H9 (cell line): ENCODE measurements around the gene ULK4. TPM values are rescaled to one million over a fixed set of nuclear protein-coding genes. Genes with fewer than 3 reads are reported as not detected.
"Not testable (repeated sequence)": the region's sequence is repeated elsewhere in the genome, so short reads cannot be mapped to it uniquely, and the experiment has no call there.

Experiments used
- DNase-seq: peaks from one replicate; pipeline ENCODE4 v3.0.0-alpha.2; 2017
- H2AFZ ChIP-seq: one replicate; pipeline ENCODE4 v1.6.1; 2013; ENCODE audit warnings: mild to moderate bottlenecking, low read length, control low read depth, moderate library complexity
- H2AK5ac ChIP-seq: 2 replicates; pipeline ENCODE4 v1.6.1; 2013; ENCODE audit warnings: low read length, control low read depth, mixed read lengths; ENCODE audit not compliant: insufficient read length
- H2BK120ac ChIP-seq: one replicate; pipeline ENCODE4 v1.6.1; 2013; ENCODE audit warnings: low read depth, mild to moderate bottlenecking, low read length, control low read depth, inconsistent platforms; ENCODE audit not compliant: poor library complexity, severe bottlenecking
- H2BK12ac ChIP-seq: 2 replicates; pipeline ENCODE4 v1.6.1; 2013; ENCODE audit warnings: low read length, control low read depth, mixed read lengths, low read depth; ENCODE audit not compliant: insufficient read length
- H2BK15ac ChIP-seq: 2 replicates; pipeline ENCODE4 v1.6.1; 2013; ENCODE audit warnings: low read depth, low read length, control low read depth
- H2BK20ac ChIP-seq: one replicate; pipeline ENCODE4 v1.6.1; 2013; ENCODE audit warnings: low read depth, mild to moderate bottlenecking, low read length, control low read depth, inconsistent platforms; ENCODE audit not compliant: poor library complexity, severe bottlenecking
- H2BK5ac ChIP-seq: 2 replicates; pipeline ENCODE4 v1.6.1; 2013; ENCODE audit warnings: low read length, control low read depth, mixed read lengths; ENCODE audit not compliant: insufficient read length
- H3K14ac ChIP-seq: 2 replicates; pipeline ENCODE4 v1.6.1; 2013; ENCODE audit warnings: low read length, control low read depth; ENCODE audit not compliant: insufficient read depth
- H3K18ac ChIP-seq: 2 replicates; pipeline ENCODE4 v1.6.1; 2013; ENCODE audit warnings: low read depth, mild to moderate bottlenecking, mixed read lengths, low read length, control low read depth; ENCODE audit not compliant: insufficient read length
- H3K23ac ChIP-seq: 2 replicates; pipeline ENCODE4 v1.6.1; 2013; ENCODE audit warnings: low read length, control low read depth, mixed read lengths, low read depth; ENCODE audit not compliant: insufficient read length
- H3K23me2 ChIP-seq: 2 replicates; pipeline ENCODE4 v1.6.1; 2013; ENCODE audit warnings: low read depth, mild to moderate bottlenecking, mixed read lengths, low read length, control low read depth; ENCODE audit not compliant: insufficient read length, poor library complexity, severe bottlenecking
- H3K27ac ChIP-seq: 2 replicates; pipeline ENCODE4 v1.5.1; 2013; ENCODE audit warnings: low read length, control low read depth, mixed read lengths, low read depth; ENCODE audit not compliant: insufficient read length
- H3K27me3 ChIP-seq: 2 replicates; pipeline ENCODE4 v1.6.1; 2013; ENCODE audit warnings: low read length, control low read depth, inconsistent platforms; ENCODE audit not compliant: insufficient read depth
- H3K4ac ChIP-seq: 2 replicates; pipeline ENCODE4 v1.6.1; 2013; ENCODE audit warnings: low read depth, mild to moderate bottlenecking, control low read depth, inconsistent platforms, low read length, moderate library complexity
- H3K4me1 ChIP-seq: 2 replicates; pipeline ENCODE4 v1.6.1; 2013; ENCODE audit warnings: low read length, control low read depth, inconsistent platforms; ENCODE audit not compliant: insufficient read depth
- H3K4me2 ChIP-seq: 2 replicates; pipeline ENCODE4 v1.6.1; 2013; ENCODE audit warnings: low read length, control low read depth, mixed read lengths; ENCODE audit not compliant: insufficient read length, insufficient read depth
- H3K56ac ChIP-seq: 2 replicates; pipeline ENCODE4 v1.6.1; 2013; ENCODE audit warnings: low read depth, mild to moderate bottlenecking, mixed read lengths, low read length, control low read depth; ENCODE audit not compliant: insufficient read length
- H3K79me1 ChIP-seq: 2 replicates; pipeline ENCODE4 v1.6.1; 2013; ENCODE audit warnings: low read depth, mild to moderate bottlenecking, moderate library complexity, low read length, control low read depth, inconsistent platforms; ENCODE audit not compliant: insufficient read depth, poor library complexity, severe bottlenecking
- H3K79me2 ChIP-seq: 2 replicates; pipeline ENCODE4 v1.6.1; 2013; ENCODE audit warnings: low read length, control low read depth, inconsistent platforms; ENCODE audit not compliant: insufficient read depth
- H3K9ac ChIP-seq: 2 replicates; pipeline ENCODE4 v1.6.1; 2013; ENCODE audit warnings: low read length, control low read depth, mixed read lengths; ENCODE audit not compliant: insufficient read length; ENCODE audit errors: extremely low read depth
- H3K9me3 ChIP-seq: one replicate; pipeline ENCODE4 v1.6.1; 2013; ENCODE audit warnings: low read depth, low read length, inconsistent platforms; ENCODE audit not compliant: control insufficient read depth
- H3T11ph ChIP-seq: one replicate; pipeline ENCODE4 v1.6.1; 2013; ENCODE audit warnings: mild to moderate bottlenecking, low read length, control low read depth, inconsistent platforms
- H4K20me1 ChIP-seq: one replicate; pipeline ENCODE4 v1.6.1; 2013; ENCODE audit not compliant: control insufficient read depth, insufficient read length, insufficient read depth
- H4K5ac ChIP-seq: 2 replicates; pipeline ENCODE4 v1.6.1; 2013; ENCODE audit warnings: low read depth, mild to moderate bottlenecking, mixed read lengths, low read length, control low read depth; ENCODE audit not compliant: insufficient read length
- H4K8ac ChIP-seq: replicated peaks from 2 replicates; pipeline ENCODE4 v1.6.1; 2013; ENCODE audit warnings: low read length, control low read depth, mixed read lengths, low read depth; ENCODE audit not compliant: insufficient read length
- H4K91ac ChIP-seq: 2 replicates; pipeline ENCODE4 v1.6.1; 2013; ENCODE audit warnings: low read depth, mild to moderate bottlenecking, moderate library complexity, mixed read lengths, low read length, control low read depth; ENCODE audit not compliant: insufficient read length
- H3K27ac Mint-ChIP-seq, 3 experiments: 2 replicates in 2 of 3; 3 replicates in 1 of 3; pipeline ENCODE4 v1.8.0; 2020 to 2021; ENCODE audit warnings: mixed read lengths in 3 of 3, mild to moderate bottlenecking in 1 of 3, moderate library complexity in 1 of 3
- H3K27me3 Mint-ChIP-seq: 2 replicates; pipeline ENCODE4 v1.8.0; 2021; ENCODE audit warnings: low read depth, mild to moderate bottlenecking, moderate library complexity, mixed read lengths
- H3K36me3 Mint-ChIP-seq, 3 experiments: 2 replicates in 2 of 3; 3 replicates in 1 of 3; pipeline ENCODE4 v1.8.0; 2020 to 2021; ENCODE audit warnings: low read depth in 3 of 3, mixed read lengths in 3 of 3; ENCODE audit not compliant: insufficient read depth in 1 of 3
- H3K4me1 Mint-ChIP-seq, 2 experiments: 2 replicates each; pipeline ENCODE4 v1.8.0; 2020; ENCODE audit warnings: mixed read lengths in 2 of 2
- H3K4me3 Mint-ChIP-seq, 2 experiments: 2 replicates in 1 of 2; 3 replicates in 1 of 2; pipeline ENCODE4 v1.8.0; 2020 to 2021; ENCODE audit warnings: mild to moderate bottlenecking in 2 of 2, mixed read lengths in 2 of 2, moderate library complexity in 1 of 2
- H3K9me3 Mint-ChIP-seq, 2 experiments: 2 replicates in 1 of 2; 3 replicates in 1 of 2; pipeline ENCODE4 v1.8.0; 2020; ENCODE audit warnings: mild to moderate bottlenecking in 2 of 2, mixed read lengths in 2 of 2, moderate library complexity in 1 of 2
- WGBS: extraction: QIAGEN DNeasy Blood & Tissue Kit; methylation state at CpG from one replicate; pipeline ENCODE4 v1.1.7; 2013; ENCODE audit warnings: missing lambda C conversion rate, low lambda C conversion rate, mixed read lengths; ENCODE audit not compliant: insufficient read length; ENCODE audit errors: extremely low coverage; 5-methylcytosine and 5-hydroxymethylcytosine counted together
- total RNA-seq: library from RNA; stranded (reverse); gene quantifications from 2 replicates; pipeline ENCODE4 v1.2.1, GENCODE V29; 2021
- TF ChIP-seq, protein P1 (sequence below): fragments of 200-600 bp; sonication (generic); conservative IDR thresholded peaks from 3 replicates; pipeline ENCODE4 v1.8.0; 2021; ENCODE audit warnings: antibody characterized with exemption, mild to moderate bottlenecking

The ULK4 gene
- total RNA-seq, 1 experiment from 2014 or later, result 12.9 TPM

DNA sequence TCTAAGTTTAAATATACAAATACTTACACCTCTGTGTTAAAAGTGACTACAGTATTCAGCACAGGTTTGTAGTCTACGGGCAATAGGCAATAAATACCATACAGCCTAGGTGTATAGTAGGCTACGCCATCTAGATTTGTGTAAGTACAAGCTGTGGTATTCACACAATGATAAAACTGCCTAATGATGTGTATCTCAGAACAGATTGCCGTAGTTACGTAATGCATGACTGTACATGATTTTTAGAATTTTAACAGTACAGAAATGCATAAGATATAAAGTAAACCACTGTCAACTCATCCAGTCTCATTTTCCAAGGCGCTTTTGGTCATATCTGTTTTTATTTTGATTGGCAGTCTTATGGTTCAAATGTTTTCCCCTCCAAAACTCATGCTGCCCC is 396.9 kb downstream of the ULK4 start:
- Histone ChIP-seq H3K4me2 (no peak overlapping the region), H2BK120ac (no peak overlapping the region), H3K14ac (no peak overlapping the region), H4K8ac (no peak overlapping the region), H3K79me2 (no peaks in the 10 kb centered on the region), H3K27ac (no peak overlapping the region), H3K79me1 (no peaks in the 10 kb centered on the region), H2AFZ (no peak overlapping the region), H3T11ph (no peak overlapping the region), H4K91ac (no peak overlapping the region), H3K23ac (no peak overlapping the region), H3K18ac (no peak overlapping the region), H3K56ac (no peak overlapping the region), H4K5ac (no peak overlapping the region), H4K20me1 (no peaks in the 10 kb centered on the region), H3K9ac (no peak overlapping the region), H3K4me1 (no peaks in the 10 kb centered on the region), H3K27me3 (no peaks in the 10 kb centered on the region), H2BK5ac (no peak overlapping the region), H3K9me3 (no peaks in the 10 kb centered on the region), H3K23me2 (no peaks in the 10 kb centered on the region), H2AK5ac (no peak overlapping the region), H2BK20ac (no peak overlapping the region), H2BK12ac (no peak overlapping the region), H3K4ac (no peak overlapping the region), H2BK15ac (no peak overlapping the region)
- DNase-seq, result no peak
- TF ChIP-seq, protein P1, sequence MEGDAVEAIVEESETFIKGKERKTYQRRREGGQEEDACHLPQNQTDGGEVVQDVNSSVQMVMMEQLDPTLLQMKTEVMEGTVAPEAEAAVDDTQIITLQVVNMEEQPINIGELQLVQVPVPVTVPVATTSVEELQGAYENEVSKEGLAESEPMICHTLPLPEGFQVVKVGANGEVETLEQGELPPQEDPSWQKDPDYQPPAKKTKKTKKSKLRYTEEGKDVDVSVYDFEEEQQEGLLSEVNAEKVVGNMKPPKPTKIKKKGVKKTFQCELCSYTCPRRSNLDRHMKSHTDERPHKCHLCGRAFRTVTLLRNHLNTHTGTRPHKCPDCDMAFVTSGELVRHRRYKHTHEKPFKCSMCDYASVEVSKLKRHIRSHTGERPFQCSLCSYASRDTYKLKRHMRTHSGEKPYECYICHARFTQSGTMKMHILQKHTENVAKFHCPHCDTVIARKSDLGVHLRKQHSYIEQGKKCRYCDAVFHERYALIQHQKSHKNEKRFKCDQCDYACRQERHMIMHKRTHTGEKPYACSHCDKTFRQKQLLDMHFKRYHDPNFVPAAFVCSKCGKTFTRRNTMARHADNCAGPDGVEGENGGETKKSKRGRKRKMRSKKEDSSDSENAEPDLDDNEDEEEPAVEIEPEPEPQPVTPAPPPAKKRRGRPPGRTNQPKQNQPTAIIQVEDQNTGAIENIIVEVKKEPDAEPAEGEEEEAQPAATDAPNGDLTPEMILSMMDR, result no peak
- Mint-ChIP-seq H3K27me3 (no peaks in the 10 kb centered on the region), H3K9me3 (peaks cover 0 to 2% of the 10 kb centered on the region in 2 experiments; a peak in 3 of 5 replicates), H3K4me1 (peaks cover 12 to 13% of the 10 kb centered on the region in 2 experiments), H3K27ac (no peak overlapping the region; a peak in 1 of 7 replicates), H3K4me3 (no peak overlapping the region), H3K36me3 (peaks cover 7 to 10% (median 7%) of the 10 kb centered on the region in 3 experiments; a peak in 6 of 7 replicates)
- WGBS, result no CpG with 5 or more reads among the region's 5 CpGs

- H3K56ac ChIP-seq, H3T11ph ChIP-seq, H3K4me3 Mint-ChIP-seq, H2BK12ac ChIP-seq, H4K5ac ChIP-seq, H2BK15ac ChIP-seq, H3K9ac ChIP-seq, H2BK20ac ChIP-seq, H3K79me2 ChIP-seq, H2AK5ac ChIP-seq, H3K9me3 ChIP-seq, H2BK5ac ChIP-seq, H3K27ac ChIP-seq, H2AFZ ChIP-seq, H4K20me1 ChIP-seq, H3K36me3 Mint-ChIP-seq, H3K4ac ChIP-seq, H3K4me1 ChIP-seq, H2BK120ac ChIP-seq, H3K27me3 ChIP-seq, H3K27me3 Mint-ChIP-seq, H3K23ac ChIP-seq, H3K79me1 ChIP-seq, H3K27ac Mint-ChIP-seq, H3K4me2 ChIP-seq, H4K91ac ChIP-seq, H3K9me3 Mint-ChIP-seq, H3K23me2 ChIP-seq, H3K4me1 Mint-ChIP-seq, DNase-seq, H4K8ac ChIP-seq, H3K14ac ChIP-seq, H3K18ac ChIP-seq: not testable (repeated sequence)
- WGBS, result no CpG with 5 or more reads among the region's 5 CpGs
These were observed 405.7 kb downstream of the ULK4 start for GRCh38 chr3:41556245-41556644.
